Rectal smooth muscle tissue (tissue), 1 donor: ENCODE results near the gene VEZT.

Source experiments
- H3K27ac ChIP-seq: one replicate; pipeline ENCODE4 v1.7.0; 2013; ENCODE audit warnings: low read depth, low read length, inconsistent platforms
- H3K27me3 ChIP-seq: one replicate; pipeline ENCODE4 v1.7.0; 2013; ENCODE audit warnings: low read length; ENCODE audit not compliant: control insufficient read depth, insufficient read depth
- H3K36me3 ChIP-seq: one replicate; pipeline ENCODE4 v1.7.0; 2013; ENCODE audit warnings: low read length; ENCODE audit not compliant: control insufficient read depth, insufficient read depth
- H3K4me1 ChIP-seq: one replicate; pipeline ENCODE4 v1.7.0; 2013; ENCODE audit warnings: low read length; ENCODE audit not compliant: control insufficient read depth, insufficient read depth
- H3K4me3 ChIP-seq: one replicate; pipeline ENCODE4 v1.7.0; 2013; ENCODE audit warnings: low read length
- H3K9ac ChIP-seq: one replicate; pipeline ENCODE4 v1.7.0; 2013; ENCODE audit warnings: low read length

The VEZT gene

GRCh38 chr12:95248604-95249360, 31.2 kb downstream of the VEZT start:
- Histone ChIP-seq H3K4me3 (no peak overlapping the region), H3K36me3 (peaks cover 2% of the 10 kb centered on the region), H3K27me3 (no peaks in the 10 kb centered on the region), H3K4me1 (peaks cover 8% of the 10 kb centered on the region), H3K27ac (no peak overlapping the region), H3K9ac (no peak overlapping the region)

GRCh38 chr12:95253386-95253785, 35.8 kb downstream of the VEZT start:
- Histone ChIP-seq H3K4me3 (no peak overlapping the region), H3K9ac (no peak overlapping the region), H3K27me3 (no peaks in the 10 kb centered on the region), H3K27ac (no peak overlapping the region), H3K36me3 (peaks cover 4% of the 10 kb centered on the region), H3K4me1 (peaks cover 4% of the 10 kb centered on the region)

GRCh38 chr12:95257541-95257940, 39.9 kb downstream of the VEZT start:
- H3K9ac ChIP-seq, result no peak overlapping the region
- H3K4me1 ChIP-seq, result no peaks in the 10 kb centered on the region
- peaks cover 4% of the 10 kb centered on the region for H3K36me3 ChIP-seq
- no peak overlapping the region for H3K4me3 ChIP-seq
- no peaks in the 10 kb centered on the region for H3K27me3 ChIP-seq
- H3K27ac ChIP-seq, result no peak overlapping the region

GRCh38 chr12:95258151-95258550, 40.5 kb downstream of the VEZT start:
- Histone ChIP-seq H3K27ac (no peak overlapping the region), H3K27me3 (no peaks in the 10 kb centered on the region), H3K4me1 (no peaks in the 10 kb centered on the region), H3K4me3 (no peak overlapping the region), H3K36me3 (peaks cover 4% of the 10 kb centered on the region), H3K9ac (no peak overlapping the region)

GRCh38 chr12:95258803-95259202, 41.2 kb downstream of the VEZT start:
- no peak overlapping the region for H3K4me3 ChIP-seq
- no peak overlapping the region for H3K27ac ChIP-seq
- no peaks in the 10 kb centered on the region for H3K4me1 ChIP-seq
- H3K27me3 ChIP-seq, result no peaks in the 10 kb centered on the region
- H3K9ac ChIP-seq, result no peak overlapping the region
- H3K36me3 ChIP-seq, result peaks cover 4% of the 10 kb centered on the region

GRCh38 chr12:95259368-95259767, 41.8 kb downstream of the VEZT start:
- H3K4me1 ChIP-seq, result no peaks in the 10 kb centered on the region
- H3K27me3 ChIP-seq, result no peaks in the 10 kb centered on the region
- no peak overlapping the region for H3K4me3 ChIP-seq
- peaks cover 4% of the 10 kb centered on the region for H3K36me3 ChIP-seq
- no peak overlapping the region for H3K9ac ChIP-seq
- no peak overlapping the region for H3K27ac ChIP-seq

GRCh38 chr12:95261109-95261508, 43.5 kb downstream of the VEZT start:
- no peaks in the 10 kb centered on the region for H3K27me3 ChIP-seq
- no peak overlapping the region for H3K9ac ChIP-seq
- H3K36me3 ChIP-seq, result no peaks in the 10 kb centered on the region

GRCh38 chr12:95262808-95263207, 45.2 kb downstream of the VEZT start:
- Histone ChIP-seq H3K9ac (no peak overlapping the region), H3K27me3 (no peaks in the 10 kb centered on the region), H3K36me3 (peaks cover 7% of the 10 kb centered on the region), H3K27ac (no peak overlapping the region), H3K4me1 (no peaks in the 10 kb centered on the region), H3K4me3 (no peak overlapping the region)

More at GRCh38 chr12:95261109-95261508, 43.5 kb downstream of the VEZT start:
- Histone ChIP-seq H3K27ac (no peak overlapping the region), H3K4me3 (no peak overlapping the region), H3K4me1 (no peaks in the 10 kb centered on the region)

- H3K4me3 ChIP-seq, result no peak overlapping the region
- no peak overlapping the region for H3K27ac ChIP-seq
- H3K36me3 ChIP-seq, result peaks cover 12% of the 10 kb centered on the region
- H3K27me3 ChIP-seq, result no peaks in the 10 kb centered on the region
- H3K4me1 ChIP-seq, result no peaks in the 10 kb centered on the region
- H3K9ac ChIP-seq, result no peak overlapping the region
Observed at GRCh38 chr12:95265765-95266164, 48.2 kb downstream of the VEZT start.

GRCh38 chr12:95266254-95266653, 48.6 kb downstream of the VEZT start:
- Histone ChIP-seq H3K4me3 (no peak overlapping the region), H3K9ac (no peak overlapping the region), H3K27me3 (no peaks in the 10 kb centered on the region), H3K27ac (no peak overlapping the region), H3K4me1 (no peaks in the 10 kb centered on the region), H3K36me3 (peaks cover 12% of the 10 kb centered on the region)

- Histone ChIP-seq H3K27ac (no peak overlapping the region), H3K27me3 (no peaks in the 10 kb centered on the region), H3K36me3 (peaks cover 20% of the 10 kb centered on the region), H3K4me1 (no peaks in the 10 kb centered on the region), H3K9ac (no peak overlapping the region), H3K4me3 (no peak overlapping the region)
Observed at GRCh38 chr12:95269892-95270291, 52.3 kb downstream of the VEZT start.

GRCh38 chr12:95271465-95271864, 53.9 kb downstream of the VEZT start:
- no peak overlapping the region for H3K9ac ChIP-seq
- no peaks in the 10 kb centered on the region for H3K4me1 ChIP-seq
- H3K27me3 ChIP-seq, result no peaks in the 10 kb centered on the region
- no peak overlapping the region for H3K27ac ChIP-seq
- no peak overlapping the region for H3K4me3 ChIP-seq
- peaks cover 20% of the 10 kb centered on the region for H3K36me3 ChIP-seq

GRCh38 chr12:95277139-95277538, 59.5 kb downstream of the VEZT start:
- H3K9ac ChIP-seq, result no peak overlapping the region
- no peak overlapping the region for H3K4me3 ChIP-seq
- H3K27me3 ChIP-seq, result no peaks in the 10 kb centered on the region
- peaks cover 3% of the 10 kb centered on the region for H3K4me1 ChIP-seq
- peaks cover 9% of the 10 kb centered on the region for H3K36me3 ChIP-seq
- H3K27ac ChIP-seq, result no peak overlapping the region
